GM19463 (cell line): ENCODE measurements around the gene SMIM43.
"Not testable (repeated sequence)": the region's sequence is repeated elsewhere in the genome, so short reads cannot be mapped to it uniquely, and the experiment has no call there.

Experiments
- ATAC-seq: cut with Tn5 transposase; IDR thresholded peaks from one replicate; pipeline ENCODE4 v1.9.1; 2021; ENCODE audit warnings: mild to moderate bottlenecking, moderate library complexity; ENCODE audit not compliant: unreplicated experiment

SMIM43 gene

GRCh38 chr4:121737846-121738554 is 27.0 kb downstream of the SMIM43 start:
- ATAC-seq, result no peak

GRCh38 chr4:121736735-121737351 is 28.1 kb downstream of the SMIM43 start:
- ATAC-seq, result no peak

GRCh38 chr4:121734571-121734970 is 30.4 kb downstream of the SMIM43 start:
- ATAC-seq, result no peak

GRCh38 chr4:121733942-121734341 is 31.0 kb downstream of the SMIM43 start:
- no peak for ATAC-seq

- ATAC-seq, result not testable (repeated sequence)
Measured at GRCh38 chr4:121729753-121730152, 35.2 kb downstream of the SMIM43 start.

GRCh38 chr4:121728798-121729226 is 36.2 kb downstream of the SMIM43 start:
- no peak for ATAC-seq

- no peak for ATAC-seq
Measured at GRCh38 chr4:121728066-121728465, 36.9 kb downstream of the SMIM43 start.

- ATAC-seq, result peak; percentile 97
Measured at GRCh38 chr4:121726642-121727268, 38.2 kb downstream of the SMIM43 start.

- ATAC-seq, result no peak
Measured at GRCh38 chr4:121724671-121725070, 40.3 kb downstream of the SMIM43 start.

GRCh38 chr4:121721700-121722099 is 43.3 kb downstream of the SMIM43 start:
- ATAC-seq, result no peak

- no peak for ATAC-seq
Measured at GRCh38 chr4:121720109-121720508, 44.9 kb downstream of the SMIM43 start.

- no peak for ATAC-seq
Measured at GRCh38 chr4:121717680-121718237, 47.2 kb downstream of the SMIM43 start.

- ATAC-seq, result no peak
Measured at GRCh38 chr4:121714548-121714947, 50.4 kb downstream of the SMIM43 start.

GRCh38 chr4:121712783-121713182 is 52.2 kb downstream of the SMIM43 start:
- no peak for ATAC-seq

- ATAC-seq, result no peak
Measured at GRCh38 chr4:121712001-121712651, 52.8 kb downstream of the SMIM43 start.

- ATAC-seq, result peak; percentile 95
Measured at GRCh38 chr4:121711263-121712000, 53.5 kb downstream of the SMIM43 start.

- no peak for ATAC-seq
Measured at GRCh38 chr4:121709766-121710405, 55.1 kb downstream of the SMIM43 start.
